Measurements from ENCODE around the gene MRPS24.

DNA sequence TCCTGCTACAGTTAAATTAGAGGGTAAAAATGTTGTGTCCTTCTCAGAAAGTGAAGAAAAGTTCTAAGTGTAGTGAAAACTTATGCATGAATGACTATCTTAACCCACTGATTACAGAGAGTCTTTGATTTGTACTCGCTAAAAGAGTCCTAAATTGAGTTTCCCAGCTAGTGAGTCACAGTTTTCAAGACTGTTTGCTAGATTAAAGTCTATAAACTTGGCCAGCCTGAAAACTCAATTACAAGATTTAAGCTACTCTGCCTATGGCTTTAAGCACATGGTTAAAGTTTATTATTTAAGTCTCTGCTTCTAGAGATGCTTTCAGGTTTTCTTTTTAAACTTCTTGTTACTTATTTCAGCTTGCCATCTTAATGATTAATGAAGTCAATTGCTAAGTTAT lies 44.4 kb downstream of the MRPS24 start:
- TF ChIP-seq POLR2A (IDR thresholded peaks at IDR 0.05), result no peak
- TF ChIP-seq, protein P1, sequence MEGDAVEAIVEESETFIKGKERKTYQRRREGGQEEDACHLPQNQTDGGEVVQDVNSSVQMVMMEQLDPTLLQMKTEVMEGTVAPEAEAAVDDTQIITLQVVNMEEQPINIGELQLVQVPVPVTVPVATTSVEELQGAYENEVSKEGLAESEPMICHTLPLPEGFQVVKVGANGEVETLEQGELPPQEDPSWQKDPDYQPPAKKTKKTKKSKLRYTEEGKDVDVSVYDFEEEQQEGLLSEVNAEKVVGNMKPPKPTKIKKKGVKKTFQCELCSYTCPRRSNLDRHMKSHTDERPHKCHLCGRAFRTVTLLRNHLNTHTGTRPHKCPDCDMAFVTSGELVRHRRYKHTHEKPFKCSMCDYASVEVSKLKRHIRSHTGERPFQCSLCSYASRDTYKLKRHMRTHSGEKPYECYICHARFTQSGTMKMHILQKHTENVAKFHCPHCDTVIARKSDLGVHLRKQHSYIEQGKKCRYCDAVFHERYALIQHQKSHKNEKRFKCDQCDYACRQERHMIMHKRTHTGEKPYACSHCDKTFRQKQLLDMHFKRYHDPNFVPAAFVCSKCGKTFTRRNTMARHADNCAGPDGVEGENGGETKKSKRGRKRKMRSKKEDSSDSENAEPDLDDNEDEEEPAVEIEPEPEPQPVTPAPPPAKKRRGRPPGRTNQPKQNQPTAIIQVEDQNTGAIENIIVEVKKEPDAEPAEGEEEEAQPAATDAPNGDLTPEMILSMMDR (IDR thresholded peaks at IDR 0.05), result no peak
